ENCODE results near the gene RAB28. TPM values are rescaled to one million over a fixed set of nuclear protein-coding genes. Genes with fewer than 3 reads are reported as not detected.

RAB28 gene
- total RNA-seq, 1 experiment from 2014 or later = 19.8 TPM

DNA sequence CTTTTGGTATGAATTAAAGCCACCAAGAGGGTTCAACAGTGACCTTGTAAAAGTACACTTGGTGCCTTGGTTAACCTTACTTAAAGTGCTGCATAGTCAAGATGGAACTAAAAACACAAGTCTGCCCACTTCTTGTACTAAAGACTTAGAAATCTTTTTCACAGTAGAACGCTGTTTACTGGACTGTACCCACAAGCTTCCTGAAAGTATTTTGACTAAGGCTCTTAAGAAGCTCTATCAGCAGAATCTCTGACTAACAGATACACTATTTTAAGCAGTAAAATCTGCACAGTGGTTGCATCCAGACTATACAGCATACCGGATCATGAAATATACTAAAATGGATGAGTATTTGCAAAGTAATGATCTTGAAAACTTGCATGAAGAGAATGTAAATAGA, 7.2 kb downstream of the RAB28 start:
- Histone ChIP-seq H2AFZ (ENCODE audit: low read length) (no peak overlapping the region), H3K79me2 (ENCODE audit: insufficient read depth, low read length) (no peaks in the 10 kb centered on the region), H4K91ac (ENCODE audit: insufficient read length, low read depth, low read length) (no peak overlapping the region), H4K20me1 (ENCODE audit: control insufficient read depth, insufficient read depth, insufficient read length) (no peaks in the 10 kb centered on the region), H3K27me3 (ENCODE audit: insufficient read depth, low read length) (no peaks in the 10 kb centered on the region), H3K18ac (ENCODE audit: insufficient read length, low read depth, low read length) (no peak overlapping the region), H3K79me1 (ENCODE audit: insufficient read depth, low read depth, low read length, poor library complexity, severe bottlenecking) (no peaks in the 10 kb centered on the region), H3K4ac (ENCODE audit: low read depth, low read length) (no peak overlapping the region), H2AK5ac (ENCODE audit: insufficient read length, low read length) (no peak overlapping the region), H3K27ac (ENCODE audit: insufficient read length, low read depth, low read length) (no peak overlapping the region), H3K4me1 (ENCODE audit: insufficient read depth, low read length) (no peaks in the 10 kb centered on the region), H3T11ph (ENCODE audit: low read length) (no peak overlapping the region), H2BK20ac (ENCODE audit: low read depth, low read length, poor library complexity, severe bottlenecking) (no peak overlapping the region), H3K23ac (ENCODE audit: insufficient read length, low read depth, low read length) (no peak overlapping the region), H3K9ac (ENCODE audit: extremely low read depth, insufficient read length, low read length) (no peak overlapping the region), H2BK5ac (ENCODE audit: insufficient read length, low read length) (no peak overlapping the region), H3K14ac (ENCODE audit: insufficient read depth, low read length) (no peak overlapping the region), H2BK15ac (ENCODE audit: low read depth, low read length) (no peak overlapping the region), H2BK120ac (ENCODE audit: low read depth, low read length, poor library complexity, severe bottlenecking) (no peak overlapping the region), H3K23me2 (ENCODE audit: insufficient read length, low read depth, low read length, poor library complexity, severe bottlenecking) (no peaks in the 10 kb centered on the region), H4K5ac (ENCODE audit: insufficient read length, low read depth, low read length) (no peak overlapping the region), H3K56ac (ENCODE audit: insufficient read length, low read depth, low read length) (no peak overlapping the region), H3K9me3 (ENCODE audit: control insufficient read depth, low read depth, low read length) (no peaks in the 10 kb centered on the region), H2BK12ac (ENCODE audit: insufficient read length, low read depth, low read length) (no peak overlapping the region), H4K8ac (replicated peaks; ENCODE audit: insufficient read length, low read depth, low read length) (no peak overlapping the region), H3K4me2 (ENCODE audit: insufficient read depth, insufficient read length, low read length) (no peak overlapping the region)
- no peak overlapping the region for H3K4me3 Mint-ChIP-seq
- no peaks in the 10 kb centered on the region for H3K27me3 Mint-ChIP-seq (ENCODE audit: low read depth)
- no peaks in the 10 kb centered on the region for H3K9me3 Mint-ChIP-seq
- peaks cover 0 to 2% (median 0%) of the 10 kb centered on the region in 3 experiments; a peak in 1 of 7 replicates for H3K36me3 Mint-ChIP-seq (ENCODE audit: insufficient read depth in 1 of 3, low read depth in 3 of 3)
- peaks cover 4 to 6% of the 10 kb centered on the region in 2 experiments for H3K4me1 Mint-ChIP-seq
- no peak overlapping the region for H3K27ac Mint-ChIP-seq
- DNase-seq = no peak
- WGBS (ENCODE audit: extremely low coverage, insufficient read length, low lambda C conversion rate) = no CpG with 5 or more reads among the region's 2 CpGs
- TF ChIP-seq, protein P1, sequence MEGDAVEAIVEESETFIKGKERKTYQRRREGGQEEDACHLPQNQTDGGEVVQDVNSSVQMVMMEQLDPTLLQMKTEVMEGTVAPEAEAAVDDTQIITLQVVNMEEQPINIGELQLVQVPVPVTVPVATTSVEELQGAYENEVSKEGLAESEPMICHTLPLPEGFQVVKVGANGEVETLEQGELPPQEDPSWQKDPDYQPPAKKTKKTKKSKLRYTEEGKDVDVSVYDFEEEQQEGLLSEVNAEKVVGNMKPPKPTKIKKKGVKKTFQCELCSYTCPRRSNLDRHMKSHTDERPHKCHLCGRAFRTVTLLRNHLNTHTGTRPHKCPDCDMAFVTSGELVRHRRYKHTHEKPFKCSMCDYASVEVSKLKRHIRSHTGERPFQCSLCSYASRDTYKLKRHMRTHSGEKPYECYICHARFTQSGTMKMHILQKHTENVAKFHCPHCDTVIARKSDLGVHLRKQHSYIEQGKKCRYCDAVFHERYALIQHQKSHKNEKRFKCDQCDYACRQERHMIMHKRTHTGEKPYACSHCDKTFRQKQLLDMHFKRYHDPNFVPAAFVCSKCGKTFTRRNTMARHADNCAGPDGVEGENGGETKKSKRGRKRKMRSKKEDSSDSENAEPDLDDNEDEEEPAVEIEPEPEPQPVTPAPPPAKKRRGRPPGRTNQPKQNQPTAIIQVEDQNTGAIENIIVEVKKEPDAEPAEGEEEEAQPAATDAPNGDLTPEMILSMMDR (conservative IDR thresholded peaks at IDR 0.05) = no peak
